Panc1 (cell line): Measurements from ENCODE around the gene RFX2.

Experiments used
- CTCF ChIP-seq: fragments of 450-650 bp; IDR thresholded peaks from 2 replicates; pipeline ENCODE4 v1.5.1; 2017; ENCODE audit warnings: mild to moderate bottlenecking
- POLR2AphosphoS5 ChIP-seq: IDR thresholded peaks from 2 replicates; pipeline ENCODE4 v1.6.1; 2012; ENCODE audit warnings: mild to moderate bottlenecking, low read depth, low read length, moderate library complexity

GRCh38 chr19:5984600-5984999 is 125.7 kb downstream of the RFX2 start:
- TF ChIP-seq CTCF (no peak), POLR2AphosphoS5 (no peak)
